Breast epithelium (tissue), 4 donors: Measurements from ENCODE around the gene HADHB. TPM values are rescaled to one million over a fixed set of nuclear protein-coding genes. Genes with fewer than 3 reads are reported as not detected.
"Not testable (repeated sequence)": the region's sequence is repeated elsewhere in the genome, so short reads cannot be mapped to it uniquely, and the experiment has no call there.

Experiments
- DNase-seq, 2 donors: peaks; one replicate each; pipeline ENCODE4 v3.0.0-alpha.2; 2019; ENCODE audit warnings: low spot score in 2 of 2
- H3K27ac ChIP-seq, 2 donors: fragments of 200-600 bp; sonication (generic) in 1 of 2; one replicate each; pipeline ENCODE4 v1.5.1; 2016 to 2019; ENCODE audit warnings: mild to moderate bottlenecking in 1 of 2
- H3K27me3 ChIP-seq, 2 donors: fragments of 200-600 bp; sonication (generic) in 1 of 2; one replicate each; pipeline versions ENCODE4 v1.5.1 to v1.6.0; 2017 to 2019; ENCODE audit warnings: control low read depth in 1 of 2, mild to moderate bottlenecking in 1 of 2
- H3K36me3 ChIP-seq: fragments of 200-600 bp; one replicate; pipeline ENCODE4 v1.5.1; 2019
- H3K4me1 ChIP-seq, 2 donors: fragments of 200-600 bp; sonication (generic); one replicate each; pipeline ENCODE4 v1.5.1; 2016 to 2019; ENCODE audit warnings: control low read depth in 1 of 2
- H3K4me3 ChIP-seq, 3 donors: fragments of 200-600 bp; sonication (generic); 1 replicate in 2 of 3; 2 replicates in 1 of 3; pipeline ENCODE4 v1.5.1; 2016 to 2019; ENCODE audit warnings: mild to moderate bottlenecking in 3 of 3, moderate library complexity in 2 of 3
- H3K9me3 ChIP-seq, 2 donors: fragments of 200-600 bp; sonication (generic) in 1 of 2; one replicate each; pipeline ENCODE4 v1.5.1; 2016 to 2019; ENCODE audit warnings: control low read depth in 1 of 2
- CTCF ChIP-seq, 3 donors: fragments of 450-650 bp; IDR thresholded peaks; one replicate each; pipeline ENCODE4 v1.5.1; 2016 to 2017; ENCODE audit warnings: antibody characterized with exemption in 3 of 3, mild to moderate bottlenecking in 3 of 3, moderate library complexity in 3 of 3
- POLR2A ChIP-seq: fragments of 450-650 bp; IDR thresholded peaks from one replicate; pipeline ENCODE4 v1.6.1; 2016; ENCODE audit warnings: antibody characterized with exemption, mild to moderate bottlenecking, moderate library complexity
- POLR2AphosphoS5 ChIP-seq, 3 donors: sonication (generic); formaldehyde crosslinking; IDR thresholded peaks; one replicate each; pipeline ENCODE4 v1.6.1; 2017; ENCODE audit warnings: antibody characterized with exemption in 3 of 3
- intact Hi-C: fragments of 100-400 bp; cut with DNase I; formaldehyde crosslinking; loops from one replicate; pipeline ENCODE4 v1.15.1; 2023; ENCODE audit warnings: low total_unique reads
- total RNA-seq, 3 donors: library from RNA; depleted of rRNA; stranded (reverse); fragments of >200 nt; gene quantifications; one replicate each; pipeline ENCODE4 v1.1.0, GENCODE V29; 2016

Gene HADHB
- total RNA-seq, 3 donors from 2014 or later: 139 to 157 (median 147) TPM

- DNase-seq: no peak
- Histone ChIP-seq H3K4me1 (peaks cover 0 to 6% of the 10 kb centered on the region in 2 donors), H3K27ac (no peak overlapping the region), H3K4me3 (no peak overlapping the region), H3K9me3 (no peaks in the 10 kb centered on the region), H3K27me3 (no peaks in the 10 kb centered on the region), H3K36me3 (no peaks in the 10 kb centered on the region)
- intact Hi-C loops: no loop called here
- TF ChIP-seq POLR2A (no peak), POLR2AphosphoS5 (IDR thresholded peaks at IDR 0.05) (no peak), CTCF (IDR thresholded peaks at IDR 0.05) (no peak)
Observed at GRCh38 chr2:26251893-26252292, 7.2 kb downstream of the HADHB start.

- Histone ChIP-seq H3K27ac (no peak overlapping the region), H3K27me3 (no peaks in the 10 kb centered on the region), H3K36me3 (no peaks in the 10 kb centered on the region), H3K4me3 (no peak overlapping the region), H3K4me1 (no peaks in the 10 kb centered on the region), H3K9me3 (no peaks in the 10 kb centered on the region)
- no peak for DNase-seq
- no peak for TF ChIP-seq POLR2A
- no peak for TF ChIP-seq POLR2AphosphoS5 (IDR thresholded peaks at IDR 0.05)
- no peak for TF ChIP-seq CTCF (IDR thresholded peaks at IDR 0.05)
- intact Hi-C loops: no loop called here
Observed at GRCh38 chr2:26255759-26256384, 11.1 kb downstream of the HADHB start.

- H3K4me3 ChIP-seq, H3K36me3 ChIP-seq, H3K4me1 ChIP-seq, H3K9me3 ChIP-seq, DNase-seq, H3K27me3 ChIP-seq, intact Hi-C loops, H3K27ac ChIP-seq: not testable (repeated sequence)
Observed at GRCh38 chr2:26258836-26259235, 14.1 kb downstream of the HADHB start.

GRCh38 chr2:26268213-26268612, 23.5 kb downstream of the HADHB start:
- no peak for TF ChIP-seq POLR2AphosphoS5 (IDR thresholded peaks at IDR 0.05)
- no peak for TF ChIP-seq POLR2A
- no peak for TF ChIP-seq CTCF (IDR thresholded peaks at IDR 0.05)
- no peak for DNase-seq
- Histone ChIP-seq H3K36me3 (no peaks in the 10 kb centered on the region), H3K4me1 (peaks cover 0 to under 1% of the 10 kb centered on the region in 2 donors), H3K27ac (peak overlapping the region in 1 of 2 donors; percentile 2), H3K9me3 (no peaks in the 10 kb centered on the region), H3K27me3 (no peaks in the 10 kb centered on the region), H3K4me3 (no peak overlapping the region)
- intact Hi-C loops: no loop called here

GRCh38 chr2:26268670-26269385, 24.1 kb downstream of the HADHB start:
- H3K9me3 ChIP-seq, DNase-seq, H3K4me1 ChIP-seq, H3K4me3 ChIP-seq, H3K36me3 ChIP-seq, H3K27me3 ChIP-seq, intact Hi-C loops: not testable (repeated sequence)
- H3K27ac ChIP-seq: peak overlapping the region; percentile 2 to 17

- Histone ChIP-seq H3K27me3 (no peaks in the 10 kb centered on the region), H3K27ac (peak overlapping the region; percentile 37 to 41), H3K36me3 (no peaks in the 10 kb centered on the region), H3K4me1 (peaks cover 0 to 10% of the 10 kb centered on the region in 2 donors), H3K9me3 (no peaks in the 10 kb centered on the region), H3K4me3 (no peak overlapping the region)
- TF ChIP-seq POLR2AphosphoS5 (IDR thresholded peaks at IDR 0.05): no peak
- no peak for TF ChIP-seq POLR2A
- no peak for TF ChIP-seq CTCF (IDR thresholded peaks at IDR 0.05)
- DNase-seq: no peak
- intact Hi-C loops: no loop called here
Observed at GRCh38 chr2:26269571-26270158, 24.9 kb downstream of the HADHB start.
